HCT116 (cell line): ENCODE data around the gene NAPSA.
"Not testable (repeated sequence)": the region's sequence is repeated elsewhere in the genome, so short reads cannot be mapped to it uniquely, and the experiment has no call there.

Source experiments
- EZH2 ChIP-seq: fragments of 200-600 bp; sonication (generic); IDR thresholded peaks from 2 replicates; pipeline ENCODE4 v1.6.1; 2017; ENCODE audit warnings: antibody characterized with exemption, mixed run types
- POLR2AphosphoS5 ChIP-seq: IDR thresholded peaks from 2 replicates; pipeline ENCODE4 v1.6.1; 2011; ENCODE audit warnings: mild to moderate bottlenecking, low read depth, low read length, moderate library complexity
- TCF7L2 ChIP-seq: IDR thresholded peaks from 2 replicates; pipeline ENCODE4 v1.7.0; 2011; ENCODE audit warnings: borderline replicate concordance, inconsistent platforms; ENCODE audit not compliant: insufficient read depth, insufficient read length; ENCODE audit errors: extremely low read depth

GRCh38 chr19:50329926-50330294, 35.5 kb downstream of the NAPSA start:
- not testable (repeated sequence) for TF ChIP-seq EZH2, POLR2AphosphoS5, TCF7L2
